ENCODE results near the gene CSNK1E. TPM values are rescaled to one million over a fixed set of nuclear protein-coding genes. Genes with fewer than 3 reads are reported as not detected.

The CSNK1E gene
- total and polyA plus RNA-seq, 2 donors: 71.4 to 95.8 TPM

DNA sequence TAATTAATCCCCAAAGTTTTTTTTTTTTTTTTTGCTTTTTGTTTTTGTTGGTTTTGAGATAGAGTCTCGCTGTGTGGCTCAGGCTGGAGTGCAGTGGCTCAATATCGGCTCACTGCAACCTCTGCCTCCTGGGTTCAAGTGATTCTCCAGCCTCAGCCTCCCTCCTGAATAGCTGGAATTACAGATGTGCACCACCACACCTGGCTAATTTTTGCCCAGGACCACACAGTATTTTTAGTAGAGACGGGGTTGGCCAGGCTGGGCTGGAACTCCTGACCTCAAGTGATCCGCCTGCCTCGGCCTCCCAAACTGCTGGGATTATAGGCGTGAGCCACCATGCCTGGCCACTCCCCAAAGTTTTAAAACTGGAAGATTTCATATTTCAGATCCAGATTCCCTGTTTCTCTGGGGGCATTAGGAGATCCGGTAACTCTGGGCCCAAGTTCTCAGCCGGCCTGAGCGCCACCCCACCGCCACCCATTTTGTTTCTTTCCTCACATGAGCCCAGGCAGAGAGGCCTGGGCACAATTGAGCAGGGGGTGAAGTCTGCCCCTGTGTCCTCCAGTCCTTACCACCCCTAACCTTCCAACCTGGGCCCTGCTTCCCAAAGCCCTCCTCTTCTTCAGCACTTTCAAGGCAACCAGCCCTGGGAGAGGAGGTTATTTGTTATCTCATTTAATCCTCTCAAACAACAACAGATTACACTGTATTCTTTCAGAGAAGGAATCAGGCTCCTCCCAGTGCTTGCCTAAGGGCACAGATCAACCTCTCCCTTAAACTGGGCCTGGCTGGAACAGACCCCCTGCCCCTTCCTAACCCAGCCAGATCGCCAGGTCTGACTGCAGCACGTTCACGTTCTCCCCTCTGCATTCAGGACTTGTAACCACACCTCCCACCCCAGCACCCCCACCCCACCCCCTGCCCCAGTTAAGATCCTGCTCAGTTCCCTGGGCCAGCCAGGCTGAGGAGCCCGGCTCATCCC, 1.9 kb upstream of the CSNK1E start:
- WGBS: 85% methylated on average over 14 of the region's 14 CpGs
- Histone ChIP-seq H3K4me1 (ENCODE audit: insufficient read depth) (no peaks in the 10 kb centered on the region), H3K36me3 (ENCODE audit: insufficient read depth) (no peaks in the 10 kb centered on the region), H3K27ac (ENCODE audit: low read depth) (peak overlapping the region; percentile 57), H3K4me3 (ENCODE audit: low read depth, low read length) (no peak overlapping the region)
- DNase-seq (ENCODE audit: extremely low spot score): no peak

GRCh38 chr22:38317995-38318715, 922 bp upstream of the CSNK1E start:
- DNase-seq (ENCODE audit: extremely low spot score): peak; percentile 64
- peak overlapping the region; percentile 99 for H3K27ac ChIP-seq (ENCODE audit: low read depth)
- WGBS: 12% methylated on average over 18 of the region's 18 CpGs
- no peaks in the 10 kb centered on the region for H3K36me3 ChIP-seq (ENCODE audit: insufficient read depth)
- no peaks in the 10 kb centered on the region for H3K4me1 ChIP-seq (ENCODE audit: insufficient read depth)
- no peak overlapping the region for H3K4me3 ChIP-seq (ENCODE audit: low read depth, low read length)

DNA sequence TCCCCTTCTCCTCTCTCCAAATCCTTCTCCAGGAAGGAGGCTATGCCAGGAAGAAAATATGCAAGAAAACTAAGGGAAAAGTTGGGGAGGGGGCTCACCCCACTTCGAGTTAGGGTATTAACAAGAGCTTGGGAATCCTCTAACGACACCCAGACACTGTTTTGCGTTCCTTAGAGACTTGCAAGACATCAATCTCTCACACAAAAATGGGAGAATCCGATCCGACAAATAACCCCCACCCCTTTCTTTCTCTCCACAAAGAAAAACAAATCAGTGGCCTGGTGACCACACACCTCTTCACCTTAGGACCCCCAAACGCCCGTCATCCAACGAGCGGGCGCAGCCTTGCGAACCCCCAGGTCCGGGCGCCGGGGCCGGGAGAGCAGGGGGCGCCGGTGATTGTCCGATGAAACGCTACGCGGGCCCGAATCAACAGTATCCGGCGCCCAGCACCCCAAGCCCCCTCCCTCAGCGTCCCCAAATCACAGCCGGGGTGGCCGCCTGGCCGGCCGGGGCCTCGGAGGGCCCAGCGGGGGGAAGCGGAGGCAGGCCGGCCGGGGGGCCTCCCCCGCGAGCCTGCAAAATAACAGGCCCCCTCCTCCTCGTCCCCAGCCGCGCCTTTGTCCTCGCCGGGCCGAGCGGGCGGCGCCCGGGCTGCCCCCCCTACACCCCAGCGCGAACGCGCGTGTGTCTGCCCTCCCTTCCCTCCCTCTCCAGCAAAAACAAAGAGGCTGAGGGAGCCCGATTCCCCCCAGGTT, 690 bp downstream of the CSNK1E start:
- Histone ChIP-seq H3K4me1 (ENCODE audit: insufficient read depth) (no peaks in the 10 kb centered on the region), H3K27ac (ENCODE audit: low read depth) (peak overlapping the region; percentile 96)
- WGBS: under 1% methylated on average over 52 of the region's 52 CpGs

DNA sequence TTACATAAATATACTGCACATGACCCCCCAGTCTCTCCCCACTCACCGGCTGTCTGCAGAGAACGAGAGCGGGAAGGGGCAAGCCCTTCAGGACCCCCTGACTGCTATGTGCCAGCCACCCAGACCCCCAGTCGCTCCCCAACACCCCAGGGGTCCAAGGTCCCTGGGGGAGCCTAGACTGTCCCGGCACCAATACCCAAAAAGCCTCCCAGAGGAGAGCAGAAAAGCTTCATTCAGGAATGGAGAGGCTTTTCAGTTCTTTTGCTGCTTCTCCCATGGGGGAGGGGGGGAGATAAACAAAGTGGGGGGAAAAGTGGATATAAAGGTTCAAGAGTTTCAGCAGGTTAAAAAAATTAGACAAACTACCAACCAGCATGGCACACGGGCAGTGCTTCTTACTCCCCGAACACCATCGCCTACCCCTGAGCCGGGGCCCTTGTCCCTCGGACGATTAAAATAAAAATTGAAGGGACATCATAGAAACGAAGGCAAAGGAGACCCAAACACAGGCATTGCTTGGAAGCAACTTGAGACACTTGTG, 1.3 kb downstream of the CSNK1E start:
- H3K27ac ChIP-seq (ENCODE audit: low read depth): peak overlapping the region; percentile 96
- H3K4me1 ChIP-seq (ENCODE audit: insufficient read depth): no peaks in the 10 kb centered on the region
- peak overlapping the region; percentile 77 for H3K4me3 ChIP-seq (ENCODE audit: low read depth, low read length)
- 4% methylated on average over 12 of the region's 12 CpGs for WGBS
- H3K36me3 ChIP-seq (ENCODE audit: insufficient read depth): no peaks in the 10 kb centered on the region
- no peak for DNase-seq (ENCODE audit: extremely low spot score)

More for the DNA sequence above, 690 bp downstream of the CSNK1E start:
- DNase-seq (ENCODE audit: extremely low spot score): no peak
- peak overlapping the region; percentile 77 for H3K4me3 ChIP-seq (ENCODE audit: low read depth, low read length)
- no peaks in the 10 kb centered on the region for H3K36me3 ChIP-seq (ENCODE audit: insufficient read depth)

DNA sequence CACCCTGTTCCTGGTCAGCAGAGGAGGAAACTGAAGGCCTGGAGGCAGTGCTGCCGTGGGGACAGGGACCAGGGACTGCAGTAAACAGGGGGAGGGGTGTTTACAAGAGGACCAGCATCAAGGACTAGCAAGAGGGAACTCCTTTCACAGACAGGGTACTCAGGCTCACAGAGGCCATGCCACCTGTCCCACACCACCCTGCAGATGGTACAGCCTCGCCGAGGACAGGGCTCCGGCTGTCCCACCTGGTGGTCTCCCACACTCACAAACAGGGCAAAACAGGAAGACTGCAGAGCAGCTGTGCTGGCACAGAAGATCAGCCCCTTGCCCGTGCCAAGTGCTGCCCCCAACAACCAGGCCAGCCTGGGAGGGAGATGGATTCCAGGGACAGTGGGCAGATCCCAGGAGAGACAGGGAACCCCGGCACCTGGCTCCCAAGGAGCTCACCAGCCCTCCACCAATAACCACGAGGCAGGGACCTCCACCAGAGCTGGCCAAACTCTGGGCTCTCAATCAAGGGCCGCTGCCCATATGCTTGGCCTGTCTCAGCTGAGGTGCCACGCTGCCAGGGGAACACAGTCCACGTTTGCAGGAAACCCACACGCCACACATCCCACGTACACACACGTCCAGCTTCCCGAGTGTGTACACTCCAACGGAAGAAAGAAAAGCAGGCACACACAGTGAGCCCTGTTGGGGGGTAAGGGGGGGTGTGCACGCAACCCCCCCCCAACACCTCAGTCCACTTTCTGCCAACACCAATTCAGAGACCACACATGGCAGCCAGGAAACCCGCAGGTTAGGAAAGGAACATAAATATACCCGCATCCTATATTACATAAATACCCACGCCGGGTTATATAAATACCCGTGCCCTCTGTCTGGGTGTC, 2.1 kb downstream of the CSNK1E start:
- DNase-seq (ENCODE audit: extremely low spot score): no peak
- 9% methylated on average over 21 of the region's 21 CpGs for WGBS
- H3K4me3 ChIP-seq (ENCODE audit: low read depth, low read length): peak overlapping the region; percentile 77
- no peaks in the 10 kb centered on the region for H3K36me3 ChIP-seq (ENCODE audit: insufficient read depth)
- no peaks in the 10 kb centered on the region for H3K4me1 ChIP-seq (ENCODE audit: insufficient read depth)
- H3K27ac ChIP-seq (ENCODE audit: low read depth): peak overlapping the region; percentile 96

DNA sequence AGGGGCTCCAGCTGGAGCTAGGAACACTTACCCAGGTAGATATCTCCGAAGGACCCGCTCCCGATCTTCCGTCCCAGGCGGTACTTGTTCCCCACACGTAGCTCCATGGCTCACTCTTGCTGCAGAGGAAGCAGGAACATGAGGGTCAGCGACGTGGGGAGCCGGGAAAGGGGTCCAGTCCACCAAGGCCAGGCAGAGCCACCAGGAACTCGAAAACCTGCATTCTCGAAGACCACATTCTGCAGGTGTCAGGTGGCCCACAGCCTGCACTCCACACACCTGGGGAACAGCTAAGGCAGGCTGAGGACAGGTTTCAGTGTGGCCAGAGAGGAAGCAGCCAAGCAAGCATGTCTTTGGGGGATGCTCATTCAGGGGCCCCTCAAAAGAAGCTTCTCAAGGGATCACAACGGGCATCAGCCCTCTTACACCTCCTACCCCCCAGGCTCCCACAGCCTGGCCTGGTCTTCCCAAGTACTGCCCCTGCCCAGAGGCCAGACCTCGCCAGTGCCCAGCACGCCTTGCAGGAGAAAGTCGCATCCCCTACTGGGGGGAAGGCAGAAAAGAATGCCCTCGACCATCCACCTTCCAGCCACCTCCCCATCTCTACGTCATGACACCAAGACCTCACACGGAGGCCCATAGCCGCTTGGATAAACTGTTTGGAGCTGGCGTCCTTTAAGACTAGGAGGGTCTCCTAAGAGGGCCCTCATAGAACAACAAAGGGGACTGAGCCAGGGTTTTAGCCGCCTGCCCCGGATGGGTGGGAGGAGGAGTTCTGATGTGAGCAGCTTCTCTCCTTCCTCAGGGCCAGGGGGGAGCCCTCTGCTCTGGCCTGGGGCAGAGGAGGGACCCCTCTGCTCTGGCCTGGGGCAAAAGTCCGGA, 2.9 kb downstream of the CSNK1E start:
- DNase-seq (ENCODE audit: extremely low spot score): no peak
- Histone ChIP-seq H3K27ac (ENCODE audit: low read depth) (peak overlapping the region; percentile 96), H3K4me1 (ENCODE audit: insufficient read depth) (no peaks in the 10 kb centered on the region), H3K4me3 (ENCODE audit: low read depth, low read length) (peak overlapping the region; percentile 15), H3K36me3 (ENCODE audit: insufficient read depth) (no peaks in the 10 kb centered on the region)
- 38% methylated on average over 23 of the region's 23 CpGs for WGBS

DNA sequence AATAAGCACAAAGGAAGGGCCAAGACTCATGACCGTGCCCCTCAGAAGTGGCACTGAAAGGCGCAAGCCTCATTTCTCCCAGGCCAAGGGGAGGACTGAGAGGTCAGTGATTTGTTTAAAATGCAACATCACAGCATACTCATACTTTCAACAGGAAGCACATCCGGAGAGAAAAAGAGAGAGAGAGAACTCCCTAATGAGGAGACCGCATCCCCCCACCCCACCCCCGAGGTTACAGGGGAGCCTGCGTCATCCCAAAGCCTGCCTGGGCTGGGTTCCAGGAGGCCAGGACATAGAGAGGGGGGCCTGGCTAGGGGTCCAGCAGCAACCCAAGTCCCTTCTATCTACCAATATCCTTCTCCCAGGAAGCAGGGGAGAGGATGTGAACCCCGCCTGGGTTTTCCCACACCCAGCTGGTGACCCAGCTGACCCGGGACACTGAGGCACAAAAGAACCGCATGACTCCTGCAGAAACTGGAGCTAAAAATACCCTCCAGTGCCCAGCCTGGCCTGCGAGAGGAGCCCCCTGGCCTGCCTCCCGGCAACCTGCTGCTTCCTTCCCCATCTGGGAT, 3.8 kb downstream of the CSNK1E start:
- no peak for DNase-seq (ENCODE audit: extremely low spot score)
- H3K36me3 ChIP-seq (ENCODE audit: insufficient read depth): no peaks in the 10 kb centered on the region
- 21% methylated on average over 11 of the region's 11 CpGs for WGBS
- no peaks in the 10 kb centered on the region for H3K4me1 ChIP-seq (ENCODE audit: insufficient read depth)
- no peak overlapping the region for H3K4me3 ChIP-seq (ENCODE audit: low read depth, low read length)
- peak overlapping the region; percentile 96 for H3K27ac ChIP-seq (ENCODE audit: low read depth)

GRCh38 chr22:38312261-38312800, 4.9 kb downstream of the CSNK1E start:
- no peaks in the 10 kb centered on the region for H3K4me1 ChIP-seq (ENCODE audit: insufficient read depth)
- 80% methylated on average over 7 of the region's 7 CpGs for WGBS
- no peak overlapping the region for H3K4me3 ChIP-seq (ENCODE audit: low read depth, low read length)
- no peak overlapping the region for H3K27ac ChIP-seq (ENCODE audit: low read depth)
- no peak for DNase-seq (ENCODE audit: extremely low spot score)
- H3K36me3 ChIP-seq (ENCODE audit: insufficient read depth): no peaks in the 10 kb centered on the region

- no peak overlapping the region for H3K27ac ChIP-seq (ENCODE audit: low read depth)
- 67% methylated on average over 4 of the region's 4 CpGs for WGBS
- H3K36me3 ChIP-seq (ENCODE audit: insufficient read depth): no peaks in the 10 kb centered on the region
- no peak overlapping the region for H3K4me3 ChIP-seq (ENCODE audit: low read depth, low read length)
- H3K4me1 ChIP-seq (ENCODE audit: insufficient read depth): no peaks in the 10 kb centered on the region
- DNase-seq (ENCODE audit: extremely low spot score): no peak
These were observed 6.0 kb downstream of the CSNK1E start for GRCh38 chr22:38311323-38311620.

GRCh38 chr22:38310518-38311322, 6.5 kb downstream of the CSNK1E start:
- no peak for DNase-seq (ENCODE audit: extremely low spot score)
- Histone ChIP-seq H3K27ac (ENCODE audit: low read depth) (no peak overlapping the region), H3K4me1 (ENCODE audit: insufficient read depth) (peaks cover under 1% of the 10 kb centered on the region), H3K36me3 (ENCODE audit: insufficient read depth) (no peaks in the 10 kb centered on the region), H3K4me3 (ENCODE audit: low read depth, low read length) (no peak overlapping the region)
- WGBS: 65% methylated on average over 18 of the region's 18 CpGs

All from urinary bladder (tissue), 4 donors.